Mammary epithelial cell (primary cell): ENCODE results near the gene NRM.
"Not testable (repeated sequence)": the region's sequence is repeated elsewhere in the genome, so short reads cannot be mapped to it uniquely, and the experiment has no call there.

Experiments used
- EZH2 ChIP-seq: IDR thresholded peaks from 2 replicates; pipeline ENCODE4 v1.6.1; 2012; ENCODE audit warnings: low read length, inconsistent platforms, borderline replicate concordance
- TF ChIP-seq, protein P1 (sequence below), 2 donors: IDR thresholded peaks in 1 of 2; conservative IDR thresholded peaks in 1 of 2; 2 replicates each; pipeline ENCODE4 v1.5.1; 2011 to 2012; ENCODE audit warnings: inconsistent platforms in 2 of 2, low read length in 2 of 2, mild to moderate bottlenecking in 2 of 2, control low read depth in 1 of 2, low read depth in 1 of 2; ENCODE audit not compliant: insufficient read depth in 1 of 2; ENCODE audit errors: extremely low read depth in 1 of 2

DNA sequence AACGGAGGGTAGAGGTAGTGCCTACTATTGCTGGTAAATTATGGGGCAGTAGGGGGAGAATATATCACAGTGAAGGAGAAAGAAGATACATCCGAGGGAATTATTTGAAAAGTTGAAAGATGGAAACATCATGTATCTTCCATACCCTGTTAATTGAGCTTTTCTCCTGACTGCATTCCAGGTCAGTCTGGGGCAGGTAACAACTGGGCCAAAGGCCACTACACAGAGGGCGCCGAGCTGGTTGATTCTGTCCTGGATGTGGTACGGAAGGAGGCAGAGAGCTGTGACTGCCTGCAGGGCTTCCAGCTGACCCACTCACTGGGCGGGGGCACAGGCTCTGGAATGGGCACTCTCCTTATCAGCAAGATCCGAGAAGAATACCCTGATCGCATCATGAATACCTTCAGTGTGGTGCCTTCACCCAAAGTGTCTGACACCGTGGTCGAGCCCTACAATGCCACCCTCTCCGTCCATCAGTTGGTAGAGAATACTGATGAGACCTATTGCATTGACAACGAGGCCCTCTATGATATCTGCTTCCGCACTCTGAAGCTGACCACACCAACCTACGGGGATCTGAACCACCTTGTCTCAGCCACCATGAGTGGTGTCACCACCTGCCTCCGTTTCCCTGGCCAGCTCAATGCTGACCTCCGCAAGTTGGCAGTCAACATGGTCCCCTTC lies 32.5 kb upstream of the NRM start:
- not testable (repeated sequence) for TF ChIP-seq EZH2
- TF ChIP-seq, protein P1, sequence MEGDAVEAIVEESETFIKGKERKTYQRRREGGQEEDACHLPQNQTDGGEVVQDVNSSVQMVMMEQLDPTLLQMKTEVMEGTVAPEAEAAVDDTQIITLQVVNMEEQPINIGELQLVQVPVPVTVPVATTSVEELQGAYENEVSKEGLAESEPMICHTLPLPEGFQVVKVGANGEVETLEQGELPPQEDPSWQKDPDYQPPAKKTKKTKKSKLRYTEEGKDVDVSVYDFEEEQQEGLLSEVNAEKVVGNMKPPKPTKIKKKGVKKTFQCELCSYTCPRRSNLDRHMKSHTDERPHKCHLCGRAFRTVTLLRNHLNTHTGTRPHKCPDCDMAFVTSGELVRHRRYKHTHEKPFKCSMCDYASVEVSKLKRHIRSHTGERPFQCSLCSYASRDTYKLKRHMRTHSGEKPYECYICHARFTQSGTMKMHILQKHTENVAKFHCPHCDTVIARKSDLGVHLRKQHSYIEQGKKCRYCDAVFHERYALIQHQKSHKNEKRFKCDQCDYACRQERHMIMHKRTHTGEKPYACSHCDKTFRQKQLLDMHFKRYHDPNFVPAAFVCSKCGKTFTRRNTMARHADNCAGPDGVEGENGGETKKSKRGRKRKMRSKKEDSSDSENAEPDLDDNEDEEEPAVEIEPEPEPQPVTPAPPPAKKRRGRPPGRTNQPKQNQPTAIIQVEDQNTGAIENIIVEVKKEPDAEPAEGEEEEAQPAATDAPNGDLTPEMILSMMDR (conservative IDR thresholded peaks at IDR 0.05 in 1 of 2, IDR thresholded peaks at IDR 0.05 in 1 of 2; ENCODE audit: extremely low read depth in 1 of 2, insufficient read depth in 1 of 2, low read depth in 1 of 2, low read length in 2 of 2): not testable (repeated sequence)
